Measurements from ENCODE around the gene JAZF1.

- no peak for TF ChIP-seq FOXJ3 (CRISPR knock-in tag; IDR thresholded peaks at IDR 0.05)
- no peak for TF ChIP-seq FIP1L1 (IDR thresholded peaks at IDR 0.05; ENCODE audit: low read depth, low read length, poor library complexity, severe bottlenecking)
Observed at GRCh38 chr7:28104041-28104541, 76.5 kb downstream of the JAZF1 start.

Data from K562 (cell line).